Measurements from ENCODE around the gene PRSS33. TPM values are rescaled to one million over a fixed set of nuclear protein-coding genes. Genes with fewer than 3 reads are reported as not detected.

Gene PRSS33
- total RNA-seq, 2 experiments from 2014 or later, result not detected

DNA sequence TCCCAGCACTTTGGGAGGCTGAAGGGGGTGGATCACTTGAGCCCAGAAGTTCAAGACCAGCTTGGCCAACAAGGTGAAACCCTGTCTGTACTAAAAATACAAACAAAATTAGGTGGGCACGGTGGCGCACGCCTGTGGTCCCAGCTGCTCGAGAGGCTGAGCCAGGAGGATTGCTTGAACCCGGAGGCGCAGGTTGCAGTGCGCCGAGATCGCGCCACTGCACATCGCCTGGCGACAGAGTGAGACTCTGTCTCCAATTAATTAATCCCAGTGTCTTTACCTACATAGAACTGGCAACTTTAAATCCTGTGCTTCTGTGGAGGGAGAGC, 8.8 kb downstream of the PRSS33 start:
- Mint-ChIP-seq H3K27me3 (ENCODE audit: low read depth) (no peaks in the 10 kb centered on the region), H3K9me3 (ENCODE audit: insufficient read depth) (no peaks in the 10 kb centered on the region), H3K4me3 (peak overlapping the region; percentile 96), H3K27ac (peak overlapping the region; percentile 97), H3K36me3 (ENCODE audit: low read depth) (peaks cover 9% of the 10 kb centered on the region), H3K4me1 (ENCODE audit: low read depth) (peaks cover 37% of the 10 kb centered on the region)
- DNase-seq (no peak), ATAC-seq (no peak)
- CTCF ChIA-PET, result interaction anchor here (1.4 to 1.7 kb wide), 2 partner anchors 90 to 148 kb away, joined by 4 to 5 read pairs; no protein-coding TSS in a partner anchor
- POLR2A ChIA-PET, result interaction anchor here (0.6 to 8.4 kb wide), 8 partner anchors 10 to 191 kb away, joined by 3 to 60 read pairs (median 4); partner anchors contain the start of genes FLYWCH1, FLYWCH2, KCTD5 and SRRM2

DNA sequence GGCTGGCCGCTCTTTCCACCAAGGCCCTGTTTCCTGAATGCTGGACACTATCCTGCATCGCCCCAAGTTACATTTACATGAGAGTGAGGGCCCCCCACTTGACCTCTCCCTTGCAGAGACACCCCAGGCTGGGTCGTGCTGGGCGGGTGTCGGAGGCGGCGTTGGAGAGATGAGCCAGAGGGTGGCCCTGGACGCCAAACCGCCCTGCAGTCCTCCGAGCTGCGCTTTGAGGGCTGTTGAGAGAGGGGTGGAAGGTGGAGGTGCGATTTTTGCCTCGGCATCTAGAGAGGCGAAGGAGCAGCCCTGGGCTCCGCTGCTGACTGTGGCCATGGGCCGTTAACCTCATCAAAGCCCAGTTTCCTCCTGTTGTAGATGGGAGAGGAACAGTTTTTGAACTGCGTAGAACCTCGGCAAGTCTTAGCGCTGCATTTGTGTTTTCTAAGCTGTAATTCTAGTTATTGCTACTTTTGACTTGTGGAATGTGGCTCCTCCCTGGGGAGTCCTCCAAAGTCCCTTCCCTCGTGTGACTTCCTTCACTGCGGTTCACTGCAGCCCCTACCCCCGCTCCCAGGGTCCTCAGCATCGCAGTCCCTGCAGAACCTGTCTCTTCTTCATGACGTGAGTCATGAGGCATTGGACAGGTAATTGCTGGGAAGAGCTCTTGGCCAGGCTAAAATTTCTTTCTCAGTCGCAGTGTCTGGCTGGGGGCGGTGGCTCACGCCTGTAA, 9.3 kb downstream of the PRSS33 start:
- H3K27me3 Mint-ChIP-seq (ENCODE audit: low read depth), result no peaks in the 10 kb centered on the region
- ATAC-seq, result peak; percentile 20
- peak; percentile 46 for DNase-seq
- peak overlapping the region; percentile 96 for H3K4me3 Mint-ChIP-seq
- H3K4me1 Mint-ChIP-seq (ENCODE audit: low read depth), result peaks cover 38% of the 10 kb centered on the region
- peak overlapping the region; percentile 97 for H3K27ac Mint-ChIP-seq
- CTCF ChIA-PET, result interaction anchor here (1.0 to 1.7 kb wide), 4 partner anchors 90 to 149 kb away, joined by 3 to 5 read pairs (median 4); no protein-coding TSS in a partner anchor
- POLR2A ChIA-PET, result interaction anchor here (0.6 to 8.4 kb wide), 13 partner anchors 10 to 524 kb away, joined by 3 to 60 read pairs (median 3); partner anchors contain the start of genes FLYWCH1, FLYWCH2, KCTD5 and SRRM2
- peaks cover 14% of the 10 kb centered on the region for H3K36me3 Mint-ChIP-seq (ENCODE audit: low read depth)
- H3K9me3 Mint-ChIP-seq (ENCODE audit: insufficient read depth), result no peaks in the 10 kb centered on the region

DNA sequence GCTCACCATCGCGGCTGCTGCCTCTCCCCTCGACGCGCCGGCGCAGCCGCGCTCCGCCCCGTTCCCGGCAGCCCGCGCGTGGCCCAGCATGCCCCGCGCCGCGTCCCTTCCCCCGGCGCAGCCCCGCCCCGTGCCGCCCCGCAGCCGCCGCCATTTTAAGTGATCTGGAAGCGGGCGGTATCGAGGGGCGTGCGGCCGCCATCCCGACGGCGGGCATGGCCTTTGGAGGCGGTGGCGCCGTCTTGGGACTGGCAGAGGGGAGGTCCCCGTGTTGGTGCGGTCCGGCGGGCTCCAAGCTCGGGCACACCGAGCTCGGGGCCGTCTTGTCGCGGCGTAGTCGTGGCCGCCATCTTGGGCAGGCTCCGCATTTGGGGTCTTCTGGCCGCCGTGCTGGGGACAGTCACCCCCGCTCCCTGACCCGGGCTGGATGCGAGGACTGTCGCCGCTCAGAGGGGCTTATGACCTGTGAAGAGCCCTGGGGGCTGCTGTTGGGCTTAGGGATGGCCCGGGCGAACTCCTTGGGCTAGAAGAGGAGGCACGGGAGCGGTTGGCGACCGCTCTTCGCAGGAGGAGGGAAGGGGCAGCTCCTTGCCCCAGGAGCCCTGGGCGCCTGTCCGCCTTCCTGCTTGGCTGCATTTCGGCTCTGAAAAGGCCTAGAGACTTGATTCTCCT, 10.0 kb downstream of the PRSS33 start, which contains the start of gene ELOB:
TSS of gene ELOB (minus strand) at position 50 of the 672 bp plus-strand sequence. CDS start at position 9, 41 bp downstream.
- DNase-seq (peak; percentile 91), ATAC-seq (peak; percentile 92)
- no peaks in the 10 kb centered on the region for H3K9me3 Mint-ChIP-seq (ENCODE audit: insufficient read depth)
- POLR2A ChIA-PET, result interaction anchor here (0.6 to 8.4 kb wide), 12 partner anchors 10 to 523 kb away, joined by 3 to 60 read pairs (median 3); partner anchors contain the start of genes FLYWCH1, KCTD5 and SRRM2
- CTCF ChIA-PET, result interaction anchor here (1.0 to 1.7 kb wide), 3 partner anchors 91 to 150 kb away, joined by 3 to 4 read pairs (median 3); no protein-coding TSS in a partner anchor
- H3K4me1 Mint-ChIP-seq (ENCODE audit: low read depth), result peaks cover 38% of the 10 kb centered on the region
- no peaks in the 10 kb centered on the region for H3K27me3 Mint-ChIP-seq (ENCODE audit: low read depth)
- peak within 1 kb of the TSS; percentile 97 for H3K27ac Mint-ChIP-seq
- peaks cover 19% of the 10 kb centered on the region for H3K36me3 Mint-ChIP-seq (ENCODE audit: low read depth)
- peak within 1 kb of the TSS; percentile 96 for H3K4me3 Mint-ChIP-seq

DNA sequence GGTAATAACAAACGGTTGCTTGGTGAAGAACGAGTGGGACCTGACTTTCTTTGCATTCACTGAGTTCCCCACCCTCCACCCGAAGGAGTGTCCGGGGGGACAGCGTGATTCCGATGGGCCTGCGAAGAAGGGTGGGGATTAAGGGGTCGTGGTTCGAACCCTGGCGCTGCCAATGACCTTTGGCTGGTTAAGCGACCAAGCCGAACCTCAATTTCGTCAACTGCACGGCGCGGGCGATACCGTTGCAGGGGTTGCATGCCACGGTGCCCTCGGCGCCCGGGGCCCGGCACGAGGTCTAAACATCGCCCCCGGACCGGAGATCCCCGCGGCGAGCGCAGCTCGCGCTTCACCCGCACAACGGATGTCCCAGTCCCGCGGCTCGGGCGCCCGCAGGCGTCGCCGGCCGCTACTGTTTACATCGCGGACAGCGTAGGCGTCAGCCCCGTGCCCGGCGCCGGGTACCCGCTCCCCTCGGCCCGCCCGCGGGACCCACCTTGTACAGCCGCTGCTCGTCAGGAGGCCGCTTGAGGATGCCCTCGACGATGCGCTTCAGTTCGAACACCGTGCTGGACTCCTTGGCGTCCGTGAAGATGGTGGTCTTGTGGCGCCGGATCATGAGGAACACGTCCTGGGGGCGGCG, 10.7 kb downstream of the PRSS33 start:
- ChIA-PET CTCF (interaction anchor here (0.8 to 1.4 kb wide), 3 partner anchors 23 to 92 kb away, joined by 3 to 5 read pairs (median 3); no protein-coding TSS in a partner anchor), POLR2A (interaction anchor here (0.6 to 8.4 kb wide), 4 partner anchors 10 to 92 kb away, joined by 3 to 60 read pairs (median 5); partner anchors contain the start of gene SRRM2)
- Mint-ChIP-seq H3K36me3 (ENCODE audit: low read depth) (peaks cover 25% of the 10 kb centered on the region), H3K27ac (peak overlapping the region; percentile 87), H3K4me3 (peak overlapping the region; percentile 85), H3K27me3 (ENCODE audit: low read depth) (no peaks in the 10 kb centered on the region), H3K4me1 (ENCODE audit: low read depth) (peaks cover 38% of the 10 kb centered on the region), H3K9me3 (ENCODE audit: insufficient read depth) (no peaks in the 10 kb centered on the region)
- ATAC-seq, result peak; percentile 42
- DNase-seq, result peak; percentile 42

DNA sequence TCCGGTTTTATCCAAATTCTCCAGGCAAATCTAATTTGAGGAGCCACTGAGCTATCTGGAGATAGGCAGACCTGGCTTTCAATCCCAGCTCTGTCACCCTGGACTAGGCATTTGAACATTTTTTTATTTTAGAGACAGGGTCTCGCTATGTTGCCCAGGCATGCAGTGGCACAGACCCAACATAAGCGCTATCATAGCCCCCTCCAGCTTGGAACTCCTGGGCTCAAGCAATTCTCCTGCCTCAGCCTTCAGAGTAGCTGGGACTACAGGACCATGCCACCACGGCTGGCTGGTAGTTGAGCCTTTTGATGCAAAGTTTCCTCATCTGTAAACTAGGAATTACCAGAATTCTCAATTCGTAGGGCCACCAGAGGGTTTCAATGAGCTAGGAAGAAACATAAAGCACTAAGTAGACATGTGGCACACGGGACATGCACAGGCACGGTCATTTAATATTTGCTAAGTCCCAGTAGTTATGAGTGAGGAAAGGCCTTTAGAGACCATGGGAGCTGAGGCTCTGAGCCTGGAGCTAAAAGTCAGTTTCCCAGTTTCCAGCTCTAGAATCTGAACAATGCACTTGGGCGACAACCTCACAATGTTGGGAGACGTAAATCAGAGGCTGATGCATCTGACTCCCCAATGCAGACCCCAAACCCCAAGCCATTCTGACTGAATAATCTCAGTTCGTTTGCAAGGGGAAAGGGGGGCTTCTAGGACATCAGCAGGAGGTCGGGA, 11.4 kb downstream of the PRSS33 start:
- Mint-ChIP-seq H3K4me3 (peak overlapping the region; percentile 85), H3K36me3 (ENCODE audit: low read depth) (peaks cover 30% of the 10 kb centered on the region), H3K4me1 (ENCODE audit: low read depth) (peaks cover 38% of the 10 kb centered on the region), H3K9me3 (ENCODE audit: insufficient read depth) (no peaks in the 10 kb centered on the region), H3K27ac (peak overlapping the region; percentile 87), H3K27me3 (ENCODE audit: low read depth) (no peaks in the 10 kb centered on the region)
- no peak for DNase-seq
- no peak for ATAC-seq
- CTCF ChIA-PET, result interaction anchor here (0.8 to 1.4 kb wide), 2 partner anchors 22 to 92 kb away, joined by 3 to 5 read pairs; no protein-coding TSS in a partner anchor
- POLR2A ChIA-PET, result interaction anchor here (0.7 to 8.4 kb wide), 3 partner anchors 9 to 204 kb away, joined by 3 to 60 read pairs (median 4); partner anchors contain the start of genes PKMYT1 and SRRM2

DNA sequence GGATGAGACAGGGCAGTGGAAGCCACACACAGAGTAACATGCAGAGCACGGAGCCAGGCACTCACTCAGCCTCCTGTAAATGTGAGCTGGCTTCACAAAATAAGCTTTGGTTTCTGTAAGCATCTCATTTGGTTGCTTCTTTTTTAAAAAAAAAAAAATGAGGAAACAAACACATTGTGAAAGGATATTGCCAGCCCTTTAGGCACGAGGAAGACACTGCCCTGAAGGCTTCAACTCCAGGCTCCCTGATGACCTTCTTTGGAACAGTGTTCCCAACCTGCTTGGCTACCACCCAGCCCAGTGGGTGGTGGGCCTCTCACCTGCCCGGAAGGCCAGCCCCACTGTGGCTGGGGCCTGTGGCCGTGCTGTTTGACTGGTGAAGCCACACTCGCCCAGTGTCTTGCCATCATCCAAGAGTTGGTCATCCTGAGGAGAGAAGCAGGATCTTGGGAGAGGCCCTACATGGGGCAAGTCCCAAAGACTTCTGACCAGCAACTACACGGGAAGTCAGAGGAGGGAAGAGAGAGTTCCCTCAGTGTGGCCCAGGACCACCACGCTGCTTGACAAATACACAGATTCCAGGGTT, 12.1 kb downstream of the PRSS33 start:
- Mint-ChIP-seq H3K27me3 (ENCODE audit: low read depth) (no peaks in the 10 kb centered on the region), H3K27ac (no peak overlapping the region), H3K36me3 (ENCODE audit: low read depth) (peaks cover 34% of the 10 kb centered on the region), H3K4me1 (ENCODE audit: low read depth) (peaks cover 34% of the 10 kb centered on the region), H3K4me3 (peak overlapping the region; percentile 40), H3K9me3 (ENCODE audit: insufficient read depth) (no peaks in the 10 kb centered on the region)
- ChIA-PET CTCF (interaction anchor here (1.4 to 1.5 kb wide), 2 partner anchors 22 to 93 kb away, joined by 4 to 5 read pairs; no protein-coding TSS in a partner anchor), POLR2A (interaction anchor here (0.7 to 8.4 kb wide), 2 partner anchors 23 to 205 kb away, joined by 3 to 60 read pairs; partner anchors contain the start of genes PKMYT1 and SRRM2)
- no peak for ATAC-seq
- DNase-seq, result no peak

DNA sequence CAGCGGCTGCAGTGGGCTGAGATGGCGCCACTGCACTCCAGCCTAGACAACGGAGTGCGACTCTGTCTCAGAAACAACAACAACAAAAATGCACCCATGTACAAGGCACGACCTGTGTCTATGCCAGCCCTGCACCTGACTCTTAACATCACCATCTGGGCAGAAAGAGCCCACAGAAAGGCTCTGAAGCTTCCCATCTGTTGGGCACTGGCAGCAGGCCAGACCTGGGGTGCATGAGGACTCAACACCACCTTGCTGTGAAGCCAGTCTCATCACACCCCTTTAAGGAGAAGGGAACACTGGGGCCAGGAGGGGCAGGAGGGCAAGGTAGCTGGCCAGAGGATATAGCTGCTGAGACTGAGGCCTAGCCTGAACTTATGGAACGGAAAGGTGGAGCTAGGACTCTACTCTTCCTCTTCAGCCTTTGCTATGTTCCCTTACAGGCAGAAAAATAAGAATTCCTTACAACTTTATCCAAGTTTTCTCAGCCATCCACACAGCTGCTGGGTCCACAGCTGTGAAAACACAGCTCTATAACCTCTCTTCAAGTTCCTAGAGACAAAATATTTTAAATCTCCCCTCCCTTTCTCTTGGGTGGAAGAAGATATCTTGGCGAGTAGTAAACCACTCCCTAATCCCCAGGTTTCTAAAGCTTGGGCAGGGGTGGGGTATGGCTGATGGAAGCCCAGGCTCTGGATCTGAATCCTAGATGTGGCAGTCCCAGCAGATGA, 13.0 kb downstream of the PRSS33 start:
- ChIA-PET POLR2A (interaction anchor here (8.4 kb wide), 1 partner anchor 22 kb away, joined by 60 read pairs; the partner anchor contains the start of gene SRRM2), CTCF (interaction anchor here (1.5 kb wide), 1 partner anchor 21 kb away, joined by 4 read pairs; no protein-coding TSS in a partner anchor)
- Mint-ChIP-seq H3K4me1 (ENCODE audit: low read depth) (peaks cover 32% of the 10 kb centered on the region), H3K4me3 (no peak overlapping the region), H3K27ac (no peak overlapping the region), H3K36me3 (ENCODE audit: low read depth) (peaks cover 43% of the 10 kb centered on the region), H3K27me3 (ENCODE audit: low read depth) (no peaks in the 10 kb centered on the region), H3K9me3 (ENCODE audit: insufficient read depth) (no peaks in the 10 kb centered on the region)
- no peak for DNase-seq
- no peak for ATAC-seq

DNA sequence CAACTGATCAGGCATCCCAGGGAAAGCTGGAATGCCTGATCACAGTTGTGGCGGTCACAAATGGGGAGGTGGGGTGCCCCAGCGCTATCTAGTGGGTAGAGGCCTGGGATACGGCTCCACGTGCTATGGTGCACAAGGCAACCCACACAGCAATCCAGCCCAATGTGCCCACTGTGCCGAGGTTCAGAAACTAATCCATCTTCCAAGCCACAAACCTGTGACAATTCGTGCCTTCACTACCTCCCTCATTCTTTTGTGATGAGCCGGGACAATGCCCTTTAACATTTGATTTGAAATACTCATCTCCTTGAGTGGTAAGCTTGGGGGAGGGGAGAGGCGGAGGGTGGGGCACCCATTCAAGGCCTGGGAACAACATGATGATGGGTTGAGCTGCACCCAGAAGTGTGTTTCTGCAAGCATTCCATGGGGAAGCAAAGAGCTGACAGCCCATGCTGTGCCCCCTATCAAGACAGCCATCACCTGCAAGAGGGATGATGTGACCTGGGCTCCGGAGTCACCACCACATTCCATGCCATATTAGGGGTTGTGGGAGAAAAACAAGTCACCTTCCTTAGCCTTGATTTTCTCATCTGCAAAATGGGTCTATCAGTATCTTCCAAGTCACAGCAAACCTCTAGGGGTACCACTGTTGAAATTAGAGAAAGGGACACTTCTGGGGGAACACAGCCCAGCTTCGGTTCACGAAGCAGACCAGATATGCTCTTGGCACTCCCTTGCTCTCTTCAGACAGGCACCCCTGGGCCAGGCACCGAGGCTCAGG, 14.0 kb downstream of the PRSS33 start:
- ChIA-PET CTCF (no interaction called here), POLR2A (interaction anchor here (8.4 kb wide), 1 partner anchor 21 kb away, joined by 60 read pairs; the partner anchor contains the start of gene SRRM2)
- DNase-seq (no peak), ATAC-seq (no peak)
- Mint-ChIP-seq H3K36me3 (ENCODE audit: low read depth) (peaks cover 52% of the 10 kb centered on the region), H3K4me3 (no peak overlapping the region), H3K27me3 (ENCODE audit: low read depth) (no peaks in the 10 kb centered on the region), H3K4me1 (ENCODE audit: low read depth) (peaks cover 25% of the 10 kb centered on the region), H3K9me3 (ENCODE audit: insufficient read depth) (no peaks in the 10 kb centered on the region), H3K27ac (peak overlapping the region; percentile 4)

DNA sequence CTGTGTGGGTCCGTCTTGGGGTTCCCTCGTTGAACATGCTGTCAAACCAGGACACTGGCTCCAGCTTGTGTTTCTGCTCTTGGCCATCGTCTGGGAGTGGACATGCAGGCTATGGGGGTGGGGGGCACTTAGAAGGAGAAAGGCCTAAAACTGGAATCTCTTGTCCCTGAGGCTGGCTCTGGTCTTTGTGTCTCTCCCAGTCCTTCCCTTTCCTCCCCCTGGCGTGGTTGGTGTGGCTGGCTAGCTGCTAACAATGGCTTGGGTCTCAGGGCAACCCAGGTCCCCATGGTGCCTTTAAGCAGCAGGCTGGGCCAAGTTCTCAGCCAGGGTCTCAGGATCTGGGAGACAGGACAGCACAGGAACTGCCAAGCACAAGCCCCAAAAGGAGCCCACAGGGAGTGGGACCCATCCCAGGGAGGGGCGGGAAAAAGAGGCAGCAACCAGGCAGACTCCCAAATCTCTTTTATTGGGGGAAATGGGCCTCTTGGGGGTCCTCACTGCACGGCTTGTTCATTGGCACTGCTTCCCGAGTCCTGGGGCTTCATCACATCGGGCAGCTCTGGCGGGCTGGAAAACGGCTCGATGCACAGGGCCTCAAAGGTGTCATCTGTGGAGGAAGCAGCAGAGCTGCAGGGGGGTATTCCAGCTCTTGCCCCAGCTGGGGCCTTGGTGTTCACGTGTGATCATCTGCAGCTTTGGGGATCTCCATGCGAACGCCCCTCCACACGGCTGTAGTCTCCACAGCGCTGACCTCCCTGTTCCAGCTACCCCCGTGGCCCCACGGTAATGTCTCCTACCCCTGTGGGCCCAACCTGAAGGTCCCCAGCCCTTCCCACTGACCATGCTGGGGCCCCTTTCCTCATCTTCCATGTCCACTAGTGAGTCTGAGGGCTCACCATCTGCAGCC, 15.6 kb downstream of the PRSS33 start:
- ATAC-seq (no peak), DNase-seq (no peak)
- Mint-ChIP-seq H3K4me1 (ENCODE audit: low read depth) (peaks cover 21% of the 10 kb centered on the region), H3K4me3 (no peak overlapping the region), H3K9me3 (ENCODE audit: insufficient read depth) (no peaks in the 10 kb centered on the region), H3K27ac (peak overlapping the region; percentile 15), H3K27me3 (ENCODE audit: low read depth) (no peaks in the 10 kb centered on the region), H3K36me3 (ENCODE audit: low read depth) (peaks cover 58% of the 10 kb centered on the region)
- CTCF ChIA-PET, result no interaction called here
- POLR2A ChIA-PET, result interaction anchor here (8.4 kb wide), 1 partner anchor 20 kb away, joined by 60 read pairs; the partner anchor contains the start of gene SRRM2

All from activated CD8-positive, alpha-beta T cell treated with anti-CD3 and anti-CD28 coated beads, Interleukin-2, amount 10 ng/mL, durations not matched to agents 7 days and 5 days (primary cell).